ENCODE results near the gene ZFYVE16. TPM values are rescaled to one million over a fixed set of nuclear protein-coding genes. Genes with fewer than 3 reads are reported as not detected.

The ZFYVE16 gene
- total RNA-seq, 1 experiment from 2014 or later, result 21.9 TPM

DNA sequence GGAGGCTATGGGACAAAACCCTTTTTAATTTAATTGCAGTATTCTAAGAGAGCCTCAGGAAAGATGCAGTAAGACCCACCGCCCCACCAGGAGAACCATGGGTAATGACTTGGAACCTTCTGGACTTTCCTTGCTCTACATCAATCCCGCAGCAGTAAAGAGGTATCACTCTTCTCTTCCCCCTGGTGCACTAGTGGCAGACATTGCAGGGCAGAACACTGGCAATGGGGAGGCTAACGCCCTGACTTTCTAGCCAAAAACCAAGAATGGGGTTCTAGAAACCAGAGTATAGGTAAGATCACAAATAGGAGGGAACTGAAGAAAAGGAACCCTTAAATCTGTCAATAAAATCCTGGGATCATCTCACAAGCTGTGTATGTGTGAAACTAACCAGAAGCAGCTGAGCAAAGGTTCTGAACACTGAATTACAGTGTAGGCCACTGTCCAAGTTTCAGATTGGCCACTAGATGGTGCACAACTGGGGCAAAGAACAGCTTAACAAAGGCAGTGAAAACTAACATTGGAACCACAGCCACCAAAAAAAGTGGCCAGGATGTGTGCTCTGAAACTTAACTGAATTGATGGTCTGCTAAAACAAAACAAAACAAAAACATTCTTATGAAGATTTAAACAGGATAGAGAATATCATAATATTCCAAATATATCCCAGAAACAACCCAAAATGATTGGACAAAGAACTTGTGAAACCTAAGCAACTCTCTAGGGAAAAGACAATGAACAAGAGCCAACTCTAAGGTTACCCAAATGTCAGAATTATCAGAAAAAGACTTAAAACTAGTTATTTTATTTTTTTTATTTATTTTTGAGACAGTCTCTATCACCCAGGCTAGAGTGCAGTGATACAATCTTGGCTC lies 73.4 kb downstream of the ZFYVE16 start:
- DNase-seq, result peak; percentile 45
- Histone ChIP-seq H3K9ac (ENCODE audit: extremely low read depth, insufficient read length, low read length) (no peak overlapping the region), H4K5ac (ENCODE audit: insufficient read length, low read depth, low read length) (no peak overlapping the region), H4K20me1 (ENCODE audit: control insufficient read depth, insufficient read depth, insufficient read length) (no peaks in the 10 kb centered on the region), H4K91ac (ENCODE audit: insufficient read length, low read depth, low read length) (no peak overlapping the region), H4K8ac (replicated peaks; ENCODE audit: insufficient read length, low read depth, low read length) (no peak overlapping the region), H2BK12ac (ENCODE audit: insufficient read length, low read depth, low read length) (no peak overlapping the region), H2BK5ac (ENCODE audit: insufficient read length, low read length) (no peak overlapping the region), H3K4me1 (ENCODE audit: insufficient read depth, low read length) (no peaks in the 10 kb centered on the region), H3K23me2 (ENCODE audit: insufficient read length, low read depth, low read length, poor library complexity, severe bottlenecking) (no peaks in the 10 kb centered on the region), H2AFZ (ENCODE audit: low read length) (no peak overlapping the region), H3K79me2 (ENCODE audit: insufficient read depth, low read length) (no peaks in the 10 kb centered on the region), H2AK5ac (ENCODE audit: insufficient read length, low read length) (no peak overlapping the region), H3K18ac (ENCODE audit: insufficient read length, low read depth, low read length) (no peak overlapping the region), H2BK15ac (ENCODE audit: low read depth, low read length) (no peak overlapping the region), H3K9me3 (ENCODE audit: control insufficient read depth, low read depth, low read length) (no peaks in the 10 kb centered on the region), H3K27me3 (ENCODE audit: insufficient read depth, low read length) (no peaks in the 10 kb centered on the region), H3K27ac (ENCODE audit: insufficient read length, low read depth, low read length) (no peak overlapping the region), H3K14ac (ENCODE audit: insufficient read depth, low read length) (no peak overlapping the region), H2BK120ac (ENCODE audit: low read depth, low read length, poor library complexity, severe bottlenecking) (no peak overlapping the region), H3K4ac (ENCODE audit: low read depth, low read length) (no peak overlapping the region), H3K56ac (ENCODE audit: insufficient read length, low read depth, low read length) (no peak overlapping the region), H3K79me1 (ENCODE audit: insufficient read depth, low read depth, low read length, poor library complexity, severe bottlenecking) (no peaks in the 10 kb centered on the region), H3T11ph (ENCODE audit: low read length) (no peak overlapping the region), H2BK20ac (ENCODE audit: low read depth, low read length, poor library complexity, severe bottlenecking) (no peak overlapping the region), H3K23ac (ENCODE audit: insufficient read length, low read depth, low read length) (no peak overlapping the region), H3K4me2 (ENCODE audit: insufficient read depth, insufficient read length, low read length) (no peak overlapping the region)
- WGBS (ENCODE audit: extremely low coverage, insufficient read length, low lambda C conversion rate), result no CpG with 5 or more reads among the region's 3 CpGs
- peaks cover 24 to 59% (median 52%) of the 10 kb centered on the region in 3 experiments for H3K36me3 Mint-ChIP-seq (ENCODE audit: insufficient read depth in 1 of 3, low read depth in 3 of 3)
- no peak overlapping the region for H3K4me3 Mint-ChIP-seq
- no peaks in the 10 kb centered on the region for H3K27me3 Mint-ChIP-seq (ENCODE audit: low read depth)
- peaks cover 22 to 30% of the 10 kb centered on the region in 2 experiments for H3K9me3 Mint-ChIP-seq
- peaks cover 8 to 11% of the 10 kb centered on the region in 2 experiments; a peak in 2 of 4 replicates for H3K4me1 Mint-ChIP-seq
- TF ChIP-seq, protein P1, sequence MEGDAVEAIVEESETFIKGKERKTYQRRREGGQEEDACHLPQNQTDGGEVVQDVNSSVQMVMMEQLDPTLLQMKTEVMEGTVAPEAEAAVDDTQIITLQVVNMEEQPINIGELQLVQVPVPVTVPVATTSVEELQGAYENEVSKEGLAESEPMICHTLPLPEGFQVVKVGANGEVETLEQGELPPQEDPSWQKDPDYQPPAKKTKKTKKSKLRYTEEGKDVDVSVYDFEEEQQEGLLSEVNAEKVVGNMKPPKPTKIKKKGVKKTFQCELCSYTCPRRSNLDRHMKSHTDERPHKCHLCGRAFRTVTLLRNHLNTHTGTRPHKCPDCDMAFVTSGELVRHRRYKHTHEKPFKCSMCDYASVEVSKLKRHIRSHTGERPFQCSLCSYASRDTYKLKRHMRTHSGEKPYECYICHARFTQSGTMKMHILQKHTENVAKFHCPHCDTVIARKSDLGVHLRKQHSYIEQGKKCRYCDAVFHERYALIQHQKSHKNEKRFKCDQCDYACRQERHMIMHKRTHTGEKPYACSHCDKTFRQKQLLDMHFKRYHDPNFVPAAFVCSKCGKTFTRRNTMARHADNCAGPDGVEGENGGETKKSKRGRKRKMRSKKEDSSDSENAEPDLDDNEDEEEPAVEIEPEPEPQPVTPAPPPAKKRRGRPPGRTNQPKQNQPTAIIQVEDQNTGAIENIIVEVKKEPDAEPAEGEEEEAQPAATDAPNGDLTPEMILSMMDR (conservative IDR thresholded peaks at IDR 0.05), result peak; percentile 84
- no peak overlapping the region for H3K27ac Mint-ChIP-seq

Data from H9 (cell line).